NCI-H187 (cell line): ENCODE results near the gene TNFAIP3.
"Not testable (repeated sequence)": the region's sequence is repeated elsewhere in the genome, so short reads cannot be mapped to it uniquely, and the experiment has no call there.

Experiments used
- DNase-seq, 2 experiments: peaks; one replicate each; lab custom pipeline; 2025; lab: John Stamatoyannopoulos, UW

The TNFAIP3 gene

DNA sequence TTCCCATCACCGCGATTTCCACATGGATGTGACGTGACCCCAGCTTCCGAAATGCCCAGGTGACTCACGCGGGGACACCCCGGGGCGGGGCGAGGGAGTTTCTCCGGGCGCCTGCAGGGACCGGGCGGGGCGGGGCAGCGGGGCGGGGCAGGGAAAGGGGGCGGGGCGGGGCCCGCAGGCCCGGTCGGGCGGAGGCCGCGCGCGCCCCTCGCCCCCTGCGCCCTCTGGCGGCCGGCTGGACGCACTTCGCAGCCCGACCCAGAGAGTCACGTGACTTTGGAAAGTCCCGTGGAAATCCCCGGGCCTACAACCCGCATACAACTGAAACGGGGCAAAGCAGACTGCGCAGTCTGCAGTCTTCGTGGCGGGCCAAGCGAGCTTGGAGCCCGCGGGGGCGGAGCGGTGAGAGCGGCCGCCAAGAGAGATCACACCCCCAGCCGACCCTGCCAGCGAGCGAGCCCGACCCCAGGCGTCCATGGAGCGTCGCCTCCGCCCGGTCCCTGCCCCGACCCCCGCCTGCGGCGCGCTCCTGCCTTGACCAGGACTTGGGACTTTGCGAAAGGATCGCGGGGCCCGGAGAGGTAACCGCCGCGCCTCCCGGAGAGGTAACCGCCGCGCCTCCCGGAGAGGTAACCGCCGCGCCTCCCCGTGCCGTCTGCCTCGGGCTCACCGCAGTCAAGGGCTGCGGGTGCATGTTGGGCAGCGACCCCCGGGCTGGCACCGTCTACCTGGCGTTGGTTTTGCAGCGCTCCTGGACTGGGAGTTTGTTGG, at the start of gene TNFAIP3:
TNFAIP3 (plus strand) TSS at position 346 of the 771 bp plus-strand sequence. CDS start 3,969 bp downstream, outside the sequence.
- peak; percentile 50 to 84 for DNase-seq

DNA sequence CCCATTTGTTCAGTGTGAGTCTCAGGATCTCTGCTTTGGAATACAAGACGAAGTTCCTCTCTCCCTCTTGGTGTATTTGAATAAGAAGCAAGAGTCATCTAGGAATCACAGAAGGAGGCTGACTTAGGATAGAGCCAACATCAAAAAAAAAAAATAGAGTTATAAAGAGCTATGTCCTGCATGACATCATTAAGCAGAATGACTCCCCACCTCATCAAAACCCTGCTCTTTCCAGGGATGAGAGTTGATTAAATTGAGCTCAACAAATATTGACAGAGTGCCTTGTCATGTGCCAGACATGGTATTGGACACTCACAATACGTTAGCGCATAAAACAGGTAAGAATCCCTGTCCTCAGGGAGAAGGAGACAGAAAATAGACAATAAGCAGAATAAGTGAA, 48.6 kb upstream of the TNFAIP3 start:
- DNase-seq, result no peak

DNA sequence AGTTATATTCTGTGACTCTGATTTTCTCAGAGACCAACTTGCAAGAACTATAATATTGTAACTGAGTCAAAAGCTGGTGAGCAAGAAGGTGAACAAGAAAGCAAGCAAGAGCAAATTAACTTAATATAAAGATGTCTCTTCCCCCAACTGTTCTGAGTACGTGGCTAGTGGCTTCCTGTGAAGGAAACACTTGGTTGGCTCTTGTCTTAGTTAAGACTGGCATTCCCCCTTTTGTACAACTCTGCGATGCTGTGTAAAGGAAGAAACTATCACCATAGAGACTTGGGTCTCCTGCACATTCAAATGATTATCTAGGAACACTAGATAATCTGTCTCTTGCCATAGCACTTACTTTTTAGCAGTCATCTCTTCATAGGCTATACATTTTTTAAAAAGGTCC, 47.3 kb upstream of the TNFAIP3 start:
- DNase-seq, result no peak

DNA sequence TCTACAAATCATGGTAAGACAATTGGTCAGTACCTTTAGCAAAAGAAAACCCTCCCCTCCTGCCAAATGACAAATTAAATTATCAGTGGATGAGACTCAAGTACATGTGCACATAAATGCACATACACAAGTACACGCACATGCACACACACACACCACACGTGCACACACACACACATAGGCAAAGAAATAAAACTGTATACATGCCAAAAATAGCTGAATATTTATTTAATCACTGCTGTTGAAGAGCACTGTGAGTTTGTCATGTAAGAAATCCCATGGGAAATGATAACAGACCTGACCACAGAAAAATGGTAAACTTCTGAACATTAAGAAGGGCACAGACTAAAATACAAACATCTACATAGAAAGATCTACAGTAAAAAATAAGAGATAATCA, 46.6 kb upstream of the TNFAIP3 start:
- DNase-seq, result no peak

DNA sequence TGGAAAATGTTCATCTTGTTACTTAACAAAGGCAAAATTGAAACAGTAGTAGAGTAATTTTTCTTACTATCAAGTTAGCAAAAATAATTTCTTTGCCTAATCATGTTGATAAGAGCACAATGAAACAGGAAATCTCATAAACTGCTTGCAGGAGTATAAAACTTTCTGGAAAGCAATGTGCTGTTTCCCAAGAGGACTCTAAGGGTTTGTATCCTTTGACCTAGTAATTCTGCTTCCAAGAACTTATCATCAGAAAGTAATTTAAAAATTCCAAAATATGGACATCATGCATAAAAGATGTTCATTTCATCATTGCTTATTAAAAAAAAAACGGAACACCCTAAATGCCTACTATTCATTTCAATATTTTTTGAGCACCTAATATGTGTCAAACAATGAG, 46.1 kb upstream of the TNFAIP3 start:
- no peak for DNase-seq

DNA sequence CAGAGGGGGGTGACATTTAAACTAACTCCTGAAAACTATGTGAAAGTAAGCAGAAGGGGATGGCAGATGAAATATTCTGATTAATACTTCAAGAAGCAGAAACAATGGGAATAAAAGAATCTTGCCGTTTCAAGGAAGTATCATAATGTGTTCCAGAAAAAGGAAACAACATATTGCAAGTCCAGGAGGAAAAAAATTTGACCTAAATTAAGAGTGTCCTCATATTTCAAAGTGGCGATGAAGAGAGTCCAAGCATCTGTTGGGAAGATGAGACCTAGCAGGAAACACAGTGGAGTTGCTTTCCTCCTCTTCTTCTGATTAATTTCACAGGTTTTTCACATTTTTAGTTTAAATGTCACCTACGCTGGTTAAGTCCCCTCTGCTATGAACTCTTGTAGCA, 45.6 kb upstream of the TNFAIP3 start:
- no peak for DNase-seq

DNA sequence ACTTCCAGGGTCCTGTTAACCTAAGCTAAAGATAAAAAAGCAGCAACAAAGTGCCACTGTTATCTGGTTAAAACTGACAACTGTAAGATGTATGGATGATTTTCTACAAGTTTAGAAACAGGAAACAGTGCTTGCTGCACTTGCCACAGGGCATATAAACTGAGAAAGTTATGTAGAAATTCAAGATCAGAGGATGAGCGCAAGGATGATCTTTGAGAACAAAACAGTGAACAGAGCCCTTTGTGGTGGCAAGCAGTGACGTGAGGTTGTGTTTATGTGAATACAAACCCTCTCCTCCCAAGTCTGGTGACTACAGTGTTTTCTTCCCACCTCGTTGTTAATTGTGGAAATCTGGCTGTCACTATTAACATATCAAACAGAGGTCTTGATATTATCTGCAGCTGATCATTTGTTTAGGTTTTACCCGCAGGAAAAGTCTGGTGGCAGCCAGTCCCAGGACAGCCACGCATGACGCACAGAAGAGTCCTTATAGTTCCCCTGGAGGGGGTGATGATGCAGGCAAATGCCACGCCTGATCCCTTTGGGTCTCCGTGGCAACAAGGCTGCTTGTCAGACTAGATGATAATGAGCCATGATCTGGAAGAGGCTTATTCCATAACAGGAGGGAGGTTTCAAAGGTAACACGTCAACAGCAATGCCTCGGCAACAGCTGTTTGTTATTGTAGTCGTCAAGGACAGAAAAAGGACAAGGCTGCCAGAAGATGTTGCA, 43.1 kb upstream of the TNFAIP3 start:
- DNase-seq, result no peak

DNA sequence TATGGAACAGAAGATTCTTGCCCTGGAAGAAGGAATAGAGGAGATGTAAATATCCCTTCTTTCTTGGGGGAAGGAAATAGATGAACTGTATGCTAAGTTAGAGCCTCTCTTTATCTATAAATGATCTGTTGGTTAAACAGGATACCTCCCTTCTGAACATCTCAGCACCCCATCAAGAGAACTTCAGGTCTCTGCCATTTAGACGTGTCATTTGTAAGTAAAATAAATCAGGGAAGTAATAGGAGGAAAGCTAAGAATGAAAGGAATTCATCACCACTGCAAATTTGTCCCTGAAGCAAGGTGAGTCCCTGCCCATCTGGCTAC, 42.5 kb upstream of the TNFAIP3 start:
- no peak for DNase-seq

DNA sequence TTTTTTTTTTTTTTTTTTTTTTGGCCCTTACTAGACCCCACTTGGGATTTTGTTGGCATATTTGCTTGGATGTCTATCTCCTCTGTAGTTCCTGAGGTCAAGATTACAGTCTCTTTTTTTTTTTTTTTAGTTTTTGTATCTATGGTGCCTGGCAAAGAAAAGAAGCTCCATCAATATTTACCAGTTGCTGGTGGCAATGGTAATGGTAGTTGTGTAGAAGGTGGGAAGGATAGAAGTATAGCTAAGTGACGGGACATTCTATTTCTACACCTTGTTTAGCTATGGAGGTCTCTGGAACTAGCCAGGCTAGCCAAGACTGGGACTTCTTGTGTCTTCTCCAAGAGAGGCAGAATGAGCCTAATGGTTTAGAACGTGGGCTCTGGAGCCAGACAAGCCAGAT, 42.2 kb upstream of the TNFAIP3 start:
- DNase-seq, result no peak

DNA sequence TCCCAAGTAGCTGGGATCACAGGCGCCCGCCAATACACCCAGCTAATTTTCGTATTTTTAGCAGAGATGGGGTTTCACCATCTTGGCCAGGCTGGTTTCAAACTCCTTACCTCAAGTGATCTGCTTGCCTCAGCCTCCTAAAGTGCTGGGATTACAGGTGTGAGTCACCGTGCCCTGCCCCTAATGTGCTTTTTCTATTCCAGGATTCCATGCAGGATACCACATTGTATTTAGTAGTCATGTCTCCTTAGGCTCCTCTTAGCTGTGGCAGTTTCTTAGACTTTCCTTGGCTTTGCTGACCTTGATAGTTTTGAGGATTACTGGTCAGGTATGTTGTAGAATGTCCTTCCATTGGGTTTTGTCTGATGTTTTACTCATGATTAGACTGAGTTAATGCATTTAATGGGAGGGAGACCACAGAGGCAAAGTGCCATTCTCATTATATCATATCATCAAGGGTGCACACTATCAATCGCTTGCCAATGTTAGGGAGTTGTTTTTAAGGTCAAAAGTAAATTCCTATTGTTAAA, 39.6 kb upstream of the TNFAIP3 start:
- DNase-seq, result no peak

DNA sequence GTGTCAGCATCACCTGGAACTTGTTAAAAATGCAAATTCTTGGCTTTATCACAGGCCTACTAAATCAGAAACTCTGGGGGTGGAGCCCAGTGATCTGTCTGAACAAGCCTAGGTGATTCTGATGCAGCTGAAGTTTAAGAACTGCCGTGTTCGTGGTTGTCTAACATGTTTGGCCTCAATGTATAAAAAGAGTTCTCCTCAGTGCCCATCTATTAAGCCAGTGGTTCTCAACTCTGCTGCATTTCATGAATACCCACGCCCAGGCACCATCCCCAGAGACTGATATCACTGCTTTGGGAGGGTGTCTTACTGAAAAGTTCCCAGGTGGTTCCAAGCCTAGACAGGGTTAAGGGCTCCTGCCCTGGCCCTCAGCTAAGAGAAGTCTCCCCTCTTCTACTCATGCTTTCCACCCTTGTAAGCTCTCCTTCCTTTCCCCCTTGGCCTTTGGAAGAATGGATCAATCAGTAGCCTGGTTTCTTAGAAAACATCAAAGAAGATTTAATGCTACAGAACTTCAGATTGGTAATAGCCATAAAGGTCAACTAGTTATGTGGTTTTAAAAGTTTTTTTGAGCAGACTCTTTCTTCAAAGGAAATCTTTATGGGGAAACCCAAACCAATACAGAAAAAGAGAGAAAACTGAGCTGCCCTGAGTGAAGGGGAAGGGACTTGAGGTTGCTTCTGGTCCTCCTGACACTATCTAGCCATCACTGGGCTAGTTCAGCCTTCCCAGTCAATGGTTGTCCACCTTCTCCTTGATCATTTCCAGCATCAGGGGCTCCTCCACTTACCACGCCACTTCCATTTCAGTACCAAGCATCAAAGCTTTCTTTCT, 38.9 kb upstream of the TNFAIP3 start:
- DNase-seq, result no peak

DNA sequence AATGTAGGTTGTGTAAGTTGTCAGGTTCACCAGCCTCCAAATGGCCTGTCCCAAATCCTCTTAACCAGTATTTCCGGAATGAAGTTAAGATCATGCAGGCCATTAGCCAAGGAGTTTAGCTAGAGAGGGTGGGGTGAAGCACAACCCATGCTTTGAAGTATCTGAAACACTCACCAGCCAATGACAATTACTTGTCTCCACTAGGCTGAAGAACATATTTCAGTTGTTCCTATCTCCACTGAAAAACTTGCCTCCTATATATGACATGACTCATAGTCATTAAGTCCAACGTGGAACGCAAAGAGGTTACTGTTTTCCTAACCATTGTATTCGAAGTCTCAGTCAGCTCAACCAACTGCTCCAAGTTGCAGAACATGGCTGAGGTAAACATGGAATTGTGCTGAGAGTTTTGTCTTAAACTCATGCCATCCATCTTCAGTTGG, 37.4 kb upstream of the TNFAIP3 start:
- no peak for DNase-seq

DNA sequence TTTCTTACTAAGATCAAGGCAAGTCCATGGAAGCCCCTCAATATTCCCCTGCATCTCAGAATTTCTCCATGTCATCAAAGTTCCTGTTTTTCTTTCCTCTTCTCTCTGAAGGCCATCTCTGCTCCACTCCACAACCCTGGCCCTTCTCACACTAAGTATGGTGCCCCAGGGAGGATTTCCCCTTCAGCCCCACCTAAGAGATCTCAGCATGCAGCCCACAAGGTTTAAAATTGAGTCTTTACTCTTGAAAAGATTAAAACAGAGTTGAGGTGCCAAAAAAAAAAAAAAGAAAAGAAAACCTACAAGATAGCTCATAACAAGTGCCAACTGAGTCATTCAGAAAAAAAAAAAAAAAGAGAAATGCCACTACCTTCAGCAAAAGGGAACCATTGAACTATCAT, 36.5 kb upstream of the TNFAIP3 start:
- DNase-seq, result no peak

DNA sequence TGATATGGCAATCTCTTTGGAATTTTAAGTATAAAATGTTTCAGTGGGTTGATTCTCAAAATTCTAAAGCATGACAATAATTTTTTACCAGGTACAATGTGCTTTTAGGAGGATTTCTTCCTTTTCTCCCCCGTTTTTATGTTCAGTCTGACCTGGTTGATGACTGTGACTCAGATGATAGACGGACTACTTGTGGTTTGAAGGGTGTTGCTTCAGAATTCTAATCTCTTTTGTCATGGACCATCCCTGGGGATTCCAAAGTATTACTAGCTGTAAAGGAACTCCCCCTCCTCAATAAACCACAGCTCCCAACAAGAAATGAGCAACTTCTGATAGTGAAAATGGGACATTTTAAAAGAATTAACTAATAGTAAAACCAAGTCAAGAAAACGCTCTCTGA, 34.9 kb upstream of the TNFAIP3 start:
- no peak for DNase-seq

DNA sequence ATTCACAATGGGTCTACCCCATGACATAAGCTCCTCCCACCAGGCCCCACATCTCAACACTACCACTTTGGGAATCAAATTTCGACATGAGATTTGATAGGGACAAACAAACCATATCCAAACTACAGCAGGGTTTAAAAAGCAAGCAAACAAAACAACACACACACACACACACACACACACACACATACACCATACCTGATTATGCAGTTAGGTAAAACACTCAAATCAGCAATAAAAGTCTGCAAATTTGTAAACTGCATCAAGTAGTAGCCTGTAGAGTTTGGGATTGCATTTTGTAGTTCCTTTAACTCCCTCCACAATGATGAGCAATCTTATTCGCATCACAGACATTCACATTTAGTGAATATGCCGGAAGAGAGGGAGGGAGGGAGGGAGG, 32.6 kb upstream of the TNFAIP3 start:
- no peak for DNase-seq

DNA sequence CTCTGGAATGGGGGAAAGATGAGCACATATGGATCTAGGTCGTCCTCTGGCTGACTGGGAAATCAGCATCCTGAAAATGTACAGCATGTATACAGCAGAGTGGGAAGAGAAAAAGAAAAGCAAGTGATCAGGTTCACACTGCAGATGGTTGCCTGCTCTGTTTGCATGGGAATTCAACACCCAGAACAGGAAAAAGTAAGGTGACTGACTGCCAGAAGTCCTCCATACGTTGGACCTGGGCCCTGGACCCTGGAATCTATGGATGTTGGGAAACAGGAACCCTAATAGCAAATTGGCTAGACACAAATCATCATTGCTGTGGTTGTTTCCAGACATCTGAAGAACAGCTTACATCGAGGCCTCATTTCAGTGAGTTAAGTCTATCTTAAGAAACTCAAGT, 30.3 kb upstream of the TNFAIP3 start:
- DNase-seq, result no peak

DNA sequence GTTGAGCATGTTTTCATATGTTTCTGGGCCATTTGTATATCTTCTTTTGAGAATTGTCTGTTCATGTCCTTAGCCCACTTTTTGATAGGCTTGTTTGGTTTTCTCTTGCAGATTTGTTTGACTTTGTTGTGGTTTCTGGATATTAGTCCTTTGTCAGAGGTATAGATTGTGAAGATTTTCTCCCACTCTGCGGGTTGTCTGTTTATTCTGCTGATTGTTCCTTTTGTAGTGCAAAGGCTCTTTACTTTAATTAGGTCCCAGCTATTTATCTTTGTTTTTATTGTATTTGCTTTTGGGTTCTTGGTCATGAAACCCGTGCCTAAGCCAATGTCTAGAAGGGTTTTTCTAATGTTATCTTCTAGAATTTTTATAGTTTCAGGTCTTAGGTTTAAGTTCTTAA, 29.0 kb upstream of the TNFAIP3 start:
- DNase-seq, result not testable (repeated sequence)

DNA sequence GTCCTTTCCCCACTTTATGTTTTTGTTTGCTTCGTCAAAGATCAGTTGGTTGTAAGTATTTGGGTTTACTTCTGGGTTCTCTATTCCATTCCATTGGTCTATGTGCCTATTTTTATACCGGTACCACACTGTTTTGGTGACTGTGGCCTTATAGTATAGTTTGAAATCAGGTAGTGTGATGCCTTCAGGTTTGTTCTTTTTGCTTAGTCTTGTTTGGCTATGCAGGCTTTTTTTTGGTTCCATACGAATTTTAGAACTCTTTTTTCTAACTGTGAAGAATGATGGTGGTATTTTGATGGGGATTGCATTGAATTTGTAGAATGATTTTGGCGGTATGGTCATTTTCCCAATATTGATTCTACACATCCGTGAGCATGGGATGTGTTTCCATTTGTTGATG, 28.5 kb upstream of the TNFAIP3 start:
- DNase-seq, result not testable (repeated sequence)

DNA sequence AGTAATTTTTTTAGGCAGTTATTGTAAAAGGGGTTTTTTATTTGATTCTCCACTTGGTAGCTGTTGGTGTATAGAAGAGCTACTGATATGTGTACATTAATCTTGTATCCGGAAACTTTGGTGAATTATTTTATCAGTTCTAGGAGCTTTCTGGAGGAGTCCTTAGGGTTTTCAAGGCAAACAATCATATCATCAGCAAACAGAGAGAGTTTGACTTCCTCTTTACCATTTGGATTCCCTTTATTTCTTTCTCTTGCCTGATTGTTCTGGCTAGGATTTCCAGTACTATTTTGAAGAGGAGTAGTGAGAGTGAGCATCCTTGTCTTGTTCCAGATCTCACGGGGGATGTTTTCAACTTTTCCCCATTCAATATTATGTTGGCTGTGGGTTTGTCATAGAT, 28.0 kb upstream of the TNFAIP3 start:
- no peak for DNase-seq

DNA sequence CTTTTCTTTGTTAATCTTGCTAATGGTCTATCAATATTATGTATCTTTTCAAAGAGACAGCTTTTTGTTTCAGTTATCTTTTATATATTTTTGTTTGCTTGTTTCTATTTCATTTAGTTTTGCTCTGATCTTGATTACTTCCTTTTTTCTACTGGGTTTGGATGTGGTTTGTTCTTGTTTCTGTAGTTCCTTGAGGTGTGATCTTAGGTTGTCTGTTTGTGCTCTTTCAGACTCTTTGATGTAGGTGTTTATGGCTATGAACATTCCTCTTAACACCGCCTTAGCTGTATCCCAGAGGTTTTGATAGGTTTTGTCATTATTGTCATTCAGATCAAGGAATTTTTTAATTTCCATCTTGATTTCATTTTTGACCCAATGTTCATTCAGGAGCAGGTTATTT, 26.8 kb upstream of the TNFAIP3 start:
- DNase-seq, result no peak

DNA sequence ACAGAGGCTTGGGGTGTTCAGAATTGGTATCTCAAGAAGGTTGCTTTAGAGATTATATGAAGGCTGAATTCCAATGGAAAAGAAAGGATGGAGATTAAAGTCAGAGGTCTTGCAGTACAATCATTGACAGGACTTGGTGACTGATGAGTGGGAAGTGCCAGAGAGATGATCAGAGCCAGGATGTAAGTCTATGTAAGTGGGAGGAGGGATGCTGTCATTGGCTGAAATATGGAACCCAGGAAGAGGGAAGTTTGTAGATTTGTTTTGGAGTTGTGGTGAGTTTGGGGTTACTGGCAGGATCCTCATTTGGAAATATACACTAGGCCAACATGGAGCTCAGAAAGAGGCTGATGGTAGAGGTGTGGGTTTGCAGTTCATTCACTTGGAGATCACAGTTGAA, 23.8 kb upstream of the TNFAIP3 start:
- DNase-seq, result no peak

DNA sequence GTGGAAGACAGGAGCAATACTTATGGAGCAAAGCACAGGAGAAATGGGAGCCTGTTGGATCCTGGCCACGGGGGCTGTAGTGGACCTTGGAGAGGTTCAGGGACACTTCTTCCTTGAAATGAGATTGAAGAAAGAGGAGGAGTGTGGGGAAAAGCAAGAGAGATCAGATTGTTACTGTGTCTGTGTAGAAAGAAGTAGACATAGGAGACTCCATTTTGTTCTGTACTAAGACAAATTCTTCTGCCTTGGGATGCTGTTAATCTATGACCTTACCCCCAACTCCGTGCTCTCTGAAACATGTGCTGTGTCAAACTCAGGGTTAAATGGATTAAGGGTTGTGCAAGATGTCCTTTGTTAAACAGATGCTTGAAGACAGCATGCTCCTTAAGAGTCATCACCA, 22.7 kb upstream of the TNFAIP3 start:
- not testable (repeated sequence) for DNase-seq

DNA sequence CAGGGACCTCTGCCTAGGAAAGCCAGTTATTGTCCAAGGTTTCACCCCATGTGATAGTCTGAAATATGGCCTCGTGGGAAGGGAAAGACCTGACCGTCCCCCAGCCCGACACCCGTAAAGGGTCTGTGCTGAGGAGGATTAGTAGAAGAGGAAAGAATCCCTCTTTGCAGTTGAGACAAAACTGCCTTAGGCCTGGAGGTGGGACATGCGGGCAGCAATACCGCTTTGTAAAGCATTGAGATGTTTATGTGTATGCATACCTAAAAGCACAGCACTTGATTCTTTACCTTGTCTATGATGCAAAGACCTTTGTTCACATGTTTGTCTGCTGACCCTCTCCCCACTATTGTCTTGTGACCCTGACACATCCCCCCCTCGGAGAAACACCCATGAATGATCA, 22.3 kb upstream of the TNFAIP3 start:
- not testable (repeated sequence) for DNase-seq
